GM18951 (cell line): ENCODE measurements around the gene MKI67.

Experiments
- POLR2A ChIP-seq: IDR thresholded peaks from 4 replicates; pipeline ENCODE4 v1.6.1; 2011; ENCODE audit warnings: mild to moderate bottlenecking; ENCODE audit not compliant: insufficient read length, insufficient read depth; ENCODE audit errors: extremely low read depth
- in situ Hi-C: fragments of 300-500 bp; cut with MboI; formaldehyde crosslinking; loops from one replicate; pipeline ENCODE4 v1.12.0; 2022; ENCODE audit warnings: low sequenced_read_pairs, mixed read lengths, inconsistent platforms; ENCODE audit not compliant: unreplicated experiment

MKI67 gene

GRCh38 chr10:128130051-128130450 is 3.8 kb upstream of the MKI67 start:
- in situ Hi-C loops: no loop called here
- TF ChIP-seq POLR2A: no peak

- in situ Hi-C loops: no loop called here
- no peak for TF ChIP-seq POLR2A
These were observed 2.4 kb upstream of the MKI67 start for GRCh38 chr10:128128582-128128981.

- in situ Hi-C loops: no loop called here
- TF ChIP-seq POLR2A: no peak
These were observed 743 bp downstream of the MKI67 start for GRCh38 chr10:128125416-128125943.

DNA sequence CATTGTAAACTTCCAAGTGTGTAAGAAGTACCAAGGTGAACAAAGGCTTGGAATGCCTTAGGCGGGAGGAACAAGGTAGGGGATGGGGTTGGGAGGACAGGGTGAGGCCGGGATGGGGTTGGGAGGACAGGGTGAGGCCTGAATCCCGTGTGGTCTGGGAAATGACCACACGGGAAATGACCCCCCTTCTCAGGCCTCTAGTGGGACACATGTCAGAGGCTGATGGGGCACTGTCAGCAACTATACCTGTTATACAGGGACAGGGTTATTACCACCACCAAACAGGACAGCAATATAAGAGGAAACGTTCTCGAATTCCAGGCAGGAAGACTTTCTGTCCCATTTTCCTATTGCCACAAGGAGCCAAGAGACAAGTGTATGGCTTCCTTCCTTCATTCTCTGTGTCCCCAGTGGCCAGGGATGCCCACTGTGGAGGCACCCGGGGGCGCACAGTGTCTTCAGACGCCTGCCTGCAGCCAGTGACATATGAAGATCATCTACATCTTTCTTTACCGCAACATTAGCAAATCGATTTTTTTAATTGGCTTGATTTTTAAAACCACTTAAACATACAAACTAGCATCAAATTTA is 1.3 kb downstream of the MKI67 start:
- no peak for TF ChIP-seq POLR2A
- in situ Hi-C loops: no loop called here

DNA sequence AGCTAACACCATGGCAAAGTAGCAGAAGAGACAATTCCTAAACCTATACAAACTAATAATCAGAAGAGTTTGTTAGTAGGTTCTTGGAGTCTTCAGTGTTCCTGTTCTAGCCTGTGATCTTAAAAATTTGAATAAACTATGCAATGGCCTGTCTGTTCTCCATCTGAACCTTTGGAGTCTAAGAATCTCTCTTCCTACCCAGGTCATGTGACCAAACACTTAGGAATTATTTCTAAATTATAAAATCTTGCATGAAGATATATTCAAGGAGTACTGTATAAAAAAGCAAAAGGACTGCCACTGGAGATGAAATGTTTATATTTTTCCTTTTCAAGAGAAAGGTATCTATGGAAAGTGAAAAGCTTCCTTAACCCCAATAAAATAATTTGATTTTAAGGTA is 2.4 kb downstream of the MKI67 start:
- in situ Hi-C loops: no loop called here
- no peak for TF ChIP-seq POLR2A

GRCh38 chr10:128122931-128123330 is 3.3 kb downstream of the MKI67 start:
- TF ChIP-seq POLR2A: no peak
- in situ Hi-C loops: no loop called here

DNA sequence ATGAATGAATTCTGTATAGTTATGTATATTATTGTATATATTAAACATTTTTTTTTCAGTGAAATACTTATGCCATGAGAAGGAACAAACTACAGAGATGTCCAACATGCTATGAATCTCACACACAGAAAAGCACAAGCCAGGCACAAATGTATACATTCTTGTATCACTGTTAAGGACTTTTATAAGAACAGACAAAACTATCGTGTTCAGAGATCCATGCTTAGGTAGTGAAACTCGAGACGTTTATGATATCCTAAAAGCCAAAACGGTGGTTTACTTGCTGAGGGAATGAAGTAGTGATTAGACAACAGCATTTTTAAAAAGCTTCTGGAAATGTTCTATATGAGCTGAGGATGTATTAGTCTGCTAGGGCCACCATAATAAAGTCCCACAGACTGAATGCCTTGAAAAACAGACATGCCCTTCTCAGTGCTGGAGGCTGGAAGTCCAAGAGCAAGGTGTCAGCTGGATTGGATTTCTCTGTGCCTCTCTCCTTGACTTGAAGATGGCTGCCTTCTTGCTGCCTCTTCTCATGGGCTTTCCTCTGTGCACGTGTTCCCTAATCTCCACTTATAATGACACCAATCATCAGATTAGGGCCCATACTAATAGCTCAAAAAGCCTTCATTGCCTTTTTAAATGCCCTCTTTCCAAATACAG is 4.3 kb downstream of the MKI67 start:
- TF ChIP-seq POLR2A: no peak
- in situ Hi-C loops: no loop called here

GRCh38 chr10:128116851-128117615 is 9.2 kb downstream of the MKI67 start:
- TF ChIP-seq POLR2A: no peak
- in situ Hi-C loops: no loop called here

- in situ Hi-C loops: no loop called here
These were observed 10.0 kb downstream of the MKI67 start for GRCh38 chr10:128116187-128116586.

DNA sequence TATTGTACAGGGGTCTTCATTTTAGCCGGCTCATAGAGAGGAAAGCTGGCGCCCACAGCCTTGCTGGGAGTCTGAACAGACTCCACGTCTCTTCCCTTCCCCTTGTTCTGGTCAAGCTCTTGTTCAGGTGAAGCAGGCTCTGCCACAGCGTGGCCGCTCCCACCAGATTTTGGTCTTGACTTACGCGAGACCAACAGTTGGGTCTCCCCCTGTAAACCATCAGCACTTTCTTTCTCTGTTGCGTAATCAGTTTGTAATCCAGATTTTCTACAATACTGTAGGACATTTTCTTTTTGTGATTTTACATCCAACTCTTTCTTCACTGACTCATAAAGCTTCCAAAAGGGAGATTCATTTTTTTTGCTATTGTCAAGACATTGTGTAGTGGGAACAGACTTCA is 10.9 kb downstream of the MKI67 start:
- TF ChIP-seq POLR2A: no peak
- in situ Hi-C loops: no loop called here

More at GRCh38 chr10:128116187-128116586, 10.0 kb downstream of the MKI67 start:
- TF ChIP-seq POLR2A: no peak

DNA sequence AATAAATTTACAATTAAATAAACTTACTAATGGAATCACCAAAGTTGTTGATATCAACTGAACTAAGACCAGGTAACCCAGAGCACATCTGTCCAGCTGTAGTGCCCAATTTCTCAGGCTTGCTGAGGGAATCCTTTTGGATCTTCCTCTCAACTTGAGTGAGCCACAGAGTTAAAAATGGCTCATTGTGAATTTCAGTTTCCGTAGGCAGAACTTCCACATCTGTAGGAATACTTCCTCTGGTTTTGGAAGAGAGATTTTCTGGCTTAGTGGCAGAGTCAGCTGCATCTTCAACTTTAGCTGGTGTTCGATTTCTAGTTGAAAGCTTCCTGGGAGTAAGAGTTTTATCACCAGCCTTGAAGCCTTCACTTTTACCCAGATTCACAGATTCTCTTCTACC is 11.3 kb downstream of the MKI67 start:
- TF ChIP-seq POLR2A: no peak
- in situ Hi-C loops: no loop called here

DNA sequence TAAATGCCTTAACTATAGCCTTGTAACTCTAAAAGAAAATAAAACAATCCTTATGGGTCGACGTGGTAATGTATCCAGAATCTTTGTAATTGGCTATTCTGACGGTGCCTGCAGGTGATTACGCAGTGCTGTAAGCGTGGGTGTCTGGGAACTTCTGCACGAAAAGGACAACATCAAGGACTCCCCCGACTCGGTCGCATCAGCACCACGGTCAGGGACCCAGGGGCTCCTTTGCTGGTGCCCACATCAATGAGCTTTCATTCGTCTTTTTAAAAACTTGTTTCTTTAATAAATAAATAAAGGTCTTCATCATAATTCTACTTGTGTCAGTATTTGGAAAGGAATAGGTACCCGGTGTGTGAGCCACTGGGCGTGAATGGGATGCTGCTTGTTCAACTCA is 13.2 kb downstream of the MKI67 start:
- TF ChIP-seq POLR2A: no peak
- in situ Hi-C loops: no loop called here

DNA sequence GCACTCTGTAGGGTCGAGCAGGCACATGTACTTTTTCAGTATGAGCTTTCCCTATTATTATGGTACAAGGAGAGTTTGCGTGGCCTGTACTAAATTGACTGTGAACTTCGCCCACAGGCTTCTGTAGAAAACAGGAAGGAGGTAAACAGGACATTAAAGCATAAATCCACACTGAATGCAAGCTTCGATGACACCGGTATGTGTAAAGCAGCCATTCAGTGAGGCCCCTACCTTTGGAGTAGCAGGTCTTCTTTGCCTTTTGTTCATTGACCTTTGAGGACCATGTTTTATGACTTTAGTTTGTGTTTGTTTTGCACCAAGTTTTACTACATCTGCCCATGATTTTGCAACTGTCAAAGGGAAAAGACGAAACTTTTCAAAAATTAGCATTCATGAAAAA is 14.5 kb downstream of the MKI67 start:
- in situ Hi-C loops: no loop called here
- no peak for TF ChIP-seq POLR2A
